ENCODE data around the gene STPG2.
"Not testable (repeated sequence)": the region's sequence is repeated elsewhere in the genome, so short reads cannot be mapped to it uniquely, and the experiment has no call there.

STPG2 gene

DNA sequence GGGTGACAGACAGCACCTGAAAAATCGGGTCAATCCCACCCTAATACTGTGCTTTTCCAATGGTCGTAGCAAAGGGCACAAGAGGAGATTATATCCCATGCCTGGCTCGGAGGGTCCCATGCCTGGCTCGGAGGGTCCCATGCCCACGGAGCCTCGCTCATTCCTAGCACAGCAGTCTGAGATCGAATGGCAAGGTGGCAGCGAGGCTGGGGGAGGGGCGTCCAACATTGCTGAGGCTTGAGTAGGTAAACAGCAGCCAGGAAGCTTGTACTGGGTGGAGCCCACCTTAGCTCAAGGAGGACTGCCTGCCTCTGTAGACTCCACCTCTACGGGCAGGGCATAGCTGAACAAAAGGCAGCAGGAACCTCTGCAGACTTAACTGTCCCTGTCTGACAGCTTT lies 365.1 kb downstream of the STPG2 start:
- DNase-seq, result no peak

GRCh38 chr4:97774347-97774989 lies 368.8 kb downstream of the STPG2 start:
- no peak for DNase-seq

- no peak for DNase-seq
These were observed 373.1 kb downstream of the STPG2 start for GRCh38 chr4:97770222-97770621.

DNA sequence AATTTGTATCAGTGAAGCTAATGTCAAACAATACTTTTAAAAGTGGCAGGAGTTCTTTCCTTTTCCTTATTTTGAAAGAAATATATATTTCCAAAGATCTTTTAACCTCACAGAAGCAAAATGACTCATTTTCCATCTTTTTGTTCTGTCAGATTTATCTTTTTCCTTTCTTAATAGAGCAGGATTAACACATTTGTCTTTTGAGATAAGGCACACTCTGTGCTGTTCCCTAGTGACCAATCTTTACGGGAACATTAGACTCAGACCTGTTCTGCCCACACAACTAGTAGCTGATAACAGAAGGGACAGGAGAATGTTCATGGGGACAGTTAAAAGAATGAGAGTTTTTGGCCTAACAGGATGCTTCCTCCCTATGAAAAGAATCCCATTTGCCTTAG lies 381.2 kb downstream of the STPG2 start:
- DNase-seq, result no peak

GRCh38 chr4:97761445-97762114 lies 381.7 kb downstream of the STPG2 start:
- no peak for DNase-seq

DNA sequence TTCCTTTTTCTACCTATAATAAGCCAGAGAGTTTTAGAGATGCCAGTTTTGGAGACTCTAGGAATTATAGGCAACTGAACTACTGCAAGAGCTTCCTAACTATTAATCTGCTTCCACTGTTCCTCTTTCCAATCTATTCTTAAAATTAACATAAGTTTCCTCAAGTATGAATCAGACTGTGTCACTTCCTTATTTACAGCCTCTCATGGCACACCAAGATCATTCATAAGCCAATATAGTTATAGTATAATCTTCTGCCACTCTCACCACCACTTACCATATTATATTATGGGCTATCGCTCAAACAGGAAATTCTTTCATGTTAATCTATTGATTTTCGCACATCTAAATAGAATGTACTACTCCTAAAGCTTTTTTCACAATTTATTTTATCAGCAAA lies 383.5 kb downstream of the STPG2 start:
- DNase-seq, result no peak

- DNase-seq, result no peak
These were observed 390.7 kb downstream of the STPG2 start for GRCh38 chr4:97752599-97752998.

DNA sequence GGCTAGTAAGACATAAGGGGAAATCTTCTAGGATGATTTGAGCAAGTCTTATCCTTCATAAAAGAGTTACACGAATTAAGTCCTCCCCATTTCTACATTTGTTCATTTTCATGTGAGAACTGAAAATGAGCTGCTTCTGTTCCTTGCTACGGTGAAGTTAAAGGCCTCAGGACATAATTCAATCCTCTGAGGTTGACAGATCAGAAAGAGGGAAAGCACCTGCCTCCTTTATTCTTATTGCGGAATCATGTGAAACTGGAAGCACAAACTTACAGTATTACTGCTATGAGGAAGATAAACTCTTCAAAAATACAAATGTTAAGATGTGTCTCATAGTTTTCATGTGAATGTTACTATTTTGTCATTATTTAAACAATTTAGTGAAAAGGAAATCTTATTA lies 395.3 kb downstream of the STPG2 start:
- no peak for DNase-seq

DNA sequence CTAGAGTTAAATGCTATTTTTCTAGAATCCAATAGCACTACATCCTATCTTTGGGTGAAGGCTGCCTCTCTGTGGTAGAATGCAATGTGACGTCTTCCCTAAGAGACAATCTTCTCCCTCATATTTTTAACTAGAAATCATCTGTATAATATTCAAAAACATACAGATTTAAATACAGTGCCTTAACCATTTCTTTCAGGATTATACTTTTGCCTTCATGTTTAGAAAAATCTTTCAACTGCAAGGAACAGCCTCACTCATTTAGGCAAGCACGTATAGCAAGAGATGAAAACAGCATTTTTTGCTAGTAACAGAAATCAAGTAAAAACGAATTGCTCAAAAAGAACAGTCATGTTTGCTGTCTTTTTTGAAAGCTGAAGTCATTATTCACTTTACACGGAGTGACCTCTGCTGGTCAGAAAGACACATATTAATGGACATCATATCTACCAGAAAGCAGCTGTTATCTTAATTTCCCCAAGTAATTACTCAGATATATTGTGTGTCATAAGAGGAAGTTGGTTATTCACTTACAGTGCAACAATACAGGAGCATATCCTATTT lies 422.3 kb downstream of the STPG2 start:
- DNase-seq, result no peak

GRCh38 chr4:97691111-97691605 lies 452.1 kb downstream of the STPG2 start:
- no peak for DNase-seq

DNA sequence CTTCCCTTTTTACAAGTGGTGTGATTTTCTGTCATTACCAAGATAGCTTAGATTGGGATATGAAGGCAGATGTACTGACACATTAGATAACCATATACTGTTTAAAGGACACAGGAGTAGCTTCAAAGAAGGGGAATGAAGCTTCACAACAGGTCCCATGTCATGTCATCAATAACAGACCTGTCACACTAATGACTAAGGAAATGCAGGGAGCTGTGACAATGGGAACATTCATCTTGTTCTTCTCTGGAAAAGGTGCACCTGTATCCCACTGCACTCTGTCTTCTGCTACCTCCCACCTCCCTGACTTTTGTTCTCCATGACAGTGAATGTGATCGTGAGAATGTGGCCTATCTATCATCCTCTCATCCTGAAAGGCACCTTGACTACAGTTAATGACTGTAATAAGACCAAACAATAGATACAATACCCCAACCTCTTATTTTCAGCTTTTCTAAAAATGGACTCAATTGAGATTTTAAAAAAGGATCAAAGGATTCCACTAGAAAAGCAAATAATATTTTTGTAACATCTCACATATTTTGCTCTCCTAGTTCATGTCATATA lies 472.5 kb downstream of the STPG2 start:
- DNase-seq, result no peak

GRCh38 chr4:97665553-97665952 lies 477.7 kb downstream of the STPG2 start:
- no peak for DNase-seq

- no peak for DNase-seq
These were observed 478.5 kb downstream of the STPG2 start for GRCh38 chr4:97664741-97665140.

- no peak for DNase-seq
These were observed 481.1 kb downstream of the STPG2 start for GRCh38 chr4:97662133-97662532.

GRCh38 chr4:97656044-97656720 lies 487.1 kb downstream of the STPG2 start:
- DNase-seq, result no peak

GRCh38 chr4:97653701-97654100 lies 489.6 kb downstream of the STPG2 start:
- no peak for DNase-seq

- DNase-seq, result no peak
These were observed 496.3 kb downstream of the STPG2 start for GRCh38 chr4:97646997-97647396.

DNA sequence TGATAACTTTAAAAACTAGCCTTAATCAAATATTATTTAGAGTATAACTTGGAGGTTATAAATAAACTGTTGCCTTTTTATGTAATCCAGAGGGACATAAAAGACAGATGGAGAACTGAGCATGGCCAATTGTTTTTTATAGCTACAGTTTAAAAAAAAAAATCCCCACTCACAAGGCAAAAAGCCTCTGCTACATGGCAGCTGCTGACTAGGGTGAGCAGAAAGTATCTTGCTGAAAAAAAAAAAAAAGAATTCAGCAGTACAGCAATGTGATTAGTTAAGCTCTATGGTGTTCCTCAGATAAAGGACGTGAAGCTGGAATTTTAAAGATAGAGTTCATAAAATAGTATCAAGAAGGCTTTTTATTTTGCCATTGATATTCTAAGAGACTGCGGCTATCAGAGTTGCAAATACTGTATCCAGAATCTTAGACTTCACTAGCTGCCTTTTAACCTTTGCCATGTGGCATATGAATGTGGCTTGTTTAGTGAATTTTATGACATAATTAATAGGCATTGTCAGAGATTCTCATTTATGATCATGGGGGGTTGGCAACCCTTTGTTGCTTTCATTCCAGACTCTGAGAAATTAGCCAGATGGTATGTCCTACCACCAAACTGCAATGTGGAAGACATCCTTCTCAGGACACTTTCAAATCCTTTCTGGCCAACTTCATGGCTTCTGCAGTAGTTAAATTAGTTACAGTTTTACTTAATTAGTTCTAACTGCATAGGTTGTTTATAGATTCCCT lies 498.0 kb downstream of the STPG2 start:
- DNase-seq, result no peak

DNA sequence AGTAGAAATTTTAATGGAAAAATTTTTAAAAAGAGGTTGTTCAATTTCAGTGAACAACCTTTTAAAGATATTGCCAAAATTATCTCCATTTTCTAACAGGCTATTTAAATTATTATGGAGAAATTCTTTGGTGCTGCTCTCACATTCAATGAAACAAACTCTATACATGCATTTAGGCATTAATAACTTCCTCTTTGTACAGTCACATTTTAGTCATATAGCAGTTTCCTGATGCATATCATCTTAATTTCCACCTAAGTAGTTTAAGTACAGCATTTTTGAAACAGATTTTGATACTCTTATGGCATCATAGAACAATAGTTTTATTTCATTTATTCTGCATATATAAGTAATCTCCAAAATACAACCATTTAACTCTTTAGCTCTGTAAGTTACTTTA lies 500.1 kb downstream of the STPG2 start:
- DNase-seq, result no peak

- no peak for DNase-seq
These were observed 503.3 kb downstream of the STPG2 start for GRCh38 chr4:97639961-97640360.

DNA sequence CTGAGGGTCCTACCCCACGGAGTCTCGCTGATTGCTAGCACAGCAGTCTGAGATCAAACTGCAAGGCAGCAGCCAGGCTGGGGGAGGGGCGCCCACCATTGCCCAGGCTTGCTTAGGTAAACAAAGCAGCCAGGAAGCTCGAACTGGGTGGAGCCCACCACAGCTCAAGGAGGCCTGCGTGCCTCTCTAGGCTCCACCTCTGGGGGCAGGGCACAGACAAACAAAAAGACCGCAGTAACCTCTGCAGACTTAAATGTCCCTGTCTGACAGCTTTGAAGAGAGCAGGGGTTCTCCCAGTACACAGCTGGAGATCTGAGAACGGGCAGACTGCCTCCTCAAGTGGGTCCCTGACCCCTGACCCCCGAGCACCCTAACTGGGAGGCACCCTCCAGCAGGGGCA lies 509.4 kb downstream of the STPG2 start:
- DNase-seq, result not testable (repeated sequence)

GRCh38 chr4:97627750-97628149 lies 515.5 kb downstream of the STPG2 start:
- DNase-seq, result no peak

DNA sequence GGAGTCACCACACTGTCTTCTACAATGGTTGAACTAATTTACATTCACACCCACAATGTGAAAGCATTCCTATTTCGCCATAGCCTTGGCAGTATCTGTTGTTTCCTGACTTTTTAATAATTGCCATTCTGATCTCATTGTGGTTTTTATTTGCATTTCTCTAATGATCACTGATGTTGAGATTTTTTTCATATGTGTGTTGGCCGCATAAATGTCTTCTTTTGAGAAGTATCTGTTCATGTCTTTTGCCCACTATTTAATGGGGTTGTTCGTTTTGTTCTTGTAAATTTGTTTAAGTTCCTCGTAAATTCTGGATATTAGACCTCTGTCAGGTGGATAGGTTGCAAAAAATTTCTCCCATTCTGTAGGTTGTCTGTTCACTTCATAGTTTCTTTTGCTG lies 519.1 kb downstream of the STPG2 start:
- DNase-seq, result no peak

All from HCEC 1CT (cell line).